CD14-positive monocyte (primary cell): Measurements from ENCODE around the gene CYP19A1. TPM values are rescaled to one million over a fixed set of nuclear protein-coding genes. Genes with fewer than 3 reads are reported as not detected.

Experiments used
- DNase-seq, 3 donors: peaks; one replicate each; pipeline ENCODE4 v3.0.0-alpha.2; 2011 to 2022
- H2AFZ ChIP-seq: 2 replicates; pipeline ENCODE4 v1.6.0; 2012; ENCODE audit warnings: mild to moderate bottlenecking, low read depth, low read length, inconsistent platforms; ENCODE audit not compliant: insufficient read depth, poor library complexity, severe bottlenecking
- H3K27ac ChIP-seq, 2 donors: 1 replicate in 1 of 2; 2 replicates in 1 of 2; pipeline ENCODE4 v1.5.1; 2012 to 2013; ENCODE audit warnings: low read length in 2 of 2, control low read depth in 1 of 2, inconsistent platforms in 1 of 2, low read depth in 1 of 2, mild to moderate bottlenecking in 1 of 2
- H3K27me3 ChIP-seq, 2 donors: one replicate each; pipeline versions ENCODE4 v1.6.0 to v1.6.1; 2011 to 2013; ENCODE audit warnings: low read length in 2 of 2; ENCODE audit not compliant: control insufficient read depth in 2 of 2, insufficient read depth in 2 of 2
- H3K36me3 ChIP-seq, 2 donors: replicated peaks in 1 of 2; 1 replicate in 1 of 2; 2 replicates in 1 of 2; pipeline versions ENCODE4 v1.5.1 to v1.6.1; 2012 to 2013; ENCODE audit warnings: low read length in 2 of 2, control low read depth in 1 of 2, inconsistent platforms in 1 of 2, mild to moderate bottlenecking in 1 of 2; ENCODE audit not compliant: insufficient read depth in 2 of 2, control insufficient read depth in 1 of 2
- H3K4me1 ChIP-seq, 2 donors: 1 replicate in 1 of 2; 2 replicates in 1 of 2; pipeline versions ENCODE4 v1.5.1 to v1.6.1; 2012 to 2013; ENCODE audit warnings: low read length in 2 of 2, control low read depth in 1 of 2, inconsistent platforms in 1 of 2, mild to moderate bottlenecking in 1 of 2, moderate library complexity in 1 of 2; ENCODE audit not compliant: insufficient read depth in 2 of 2, control insufficient read depth in 1 of 2
- H3K4me2 ChIP-seq: replicated peaks from 2 replicates; pipeline ENCODE3; 2012; ENCODE audit warnings: low read length, moderate library complexity, mild to moderate bottlenecking; ENCODE audit not compliant: poor library complexity, severe bottlenecking; ENCODE audit errors: extremely low read depth
- H3K4me3 ChIP-seq, 3 experiments: fragments of 200-600 bp in 1 of 3; sonication (generic) in 1 of 3; replicated peaks in 1 of 3; 1 replicate in 2 of 3; 2 replicates in 1 of 3; pipeline ENCODE4 v1.5.1; 2011 to 2013; ENCODE audit warnings: low read length in 3 of 3, mild to moderate bottlenecking in 3 of 3, control low read depth in 2 of 3, low read depth in 2 of 3, inconsistent platforms in 1 of 3, moderate library complexity in 1 of 3
- H3K79me2 ChIP-seq: 2 replicates; pipeline ENCODE4 v1.6.0; 2012; ENCODE audit warnings: mild to moderate bottlenecking, control low read depth, inconsistent platforms, low read length, moderate library complexity; ENCODE audit not compliant: insufficient read depth
- H3K9ac ChIP-seq: 2 replicates; pipeline ENCODE4 v1.6.0; 2017; ENCODE audit warnings: low read length, mild to moderate bottlenecking; ENCODE audit not compliant: insufficient read depth, poor library complexity, severe bottlenecking
- H3K9me3 ChIP-seq, 2 donors: replicated peaks in 1 of 2; 1 replicate in 1 of 2; 2 replicates in 1 of 2; pipeline versions ENCODE4 v1.5.1 to v1.6.1; 2012 to 2013; ENCODE audit warnings: low read length in 2 of 2, control low read depth in 1 of 2; ENCODE audit not compliant: control insufficient read depth in 1 of 2, insufficient read depth in 1 of 2
- H4K20me1 ChIP-seq: 2 replicates; pipeline ENCODE4 v1.6.0; 2012; ENCODE audit warnings: mild to moderate bottlenecking, low read length, control low read depth, moderate library complexity; ENCODE audit not compliant: insufficient read depth
- H3K27ac Mint-ChIP-seq, 7 donors: one replicate each; pipeline ENCODE4 v1.8.0; 2020; ENCODE audit warnings: mild to moderate bottlenecking in 7 of 7, mixed read lengths in 7 of 7, moderate library complexity in 6 of 7, inconsistent platforms in 2 of 7
- H3K27me3 Mint-ChIP-seq, 3 donors: one replicate each; pipeline ENCODE4 v1.8.0; 2021 to 2022; ENCODE audit warnings: low read depth in 3 of 3, mild to moderate bottlenecking in 3 of 3, mixed read lengths in 3 of 3, moderate library complexity in 3 of 3, inconsistent platforms in 1 of 3
- H3K36me3 Mint-ChIP-seq, 2 donors: one replicate each; pipeline ENCODE4 v1.8.0; 2020; ENCODE audit warnings: mixed read lengths in 2 of 2, inconsistent platforms in 1 of 2, mild to moderate bottlenecking in 1 of 2
- H3K4me1 Mint-ChIP-seq: one replicate; pipeline ENCODE4 v1.8.0; 2020; ENCODE audit warnings: mild to moderate bottlenecking, mixed read lengths
- H3K4me3 Mint-ChIP-seq, 2 donors: one replicate each; pipeline ENCODE4 v1.8.0; 2020; ENCODE audit warnings: mild to moderate bottlenecking in 2 of 2, mixed read lengths in 2 of 2, moderate library complexity in 1 of 2
- H3K9me3 Mint-ChIP-seq, 7 donors: one replicate each; pipeline ENCODE4 v1.8.0; 2020 to 2022; ENCODE audit warnings: mixed read lengths in 7 of 7, mild to moderate bottlenecking in 6 of 7, moderate library complexity in 6 of 7, inconsistent platforms in 2 of 7
- WGBS: methylation state at CpG from one replicate; pipeline ENCODE4 v1.1.5; 2013; ENCODE audit warnings: missing lambda C conversion rate; ENCODE audit not compliant: insufficient coverage; 5-methylcytosine and 5-hydroxymethylcytosine counted together
- intact Hi-C, 2 donors: fragments of 100-400 bp; cut with micrococcal nuclease; formaldehyde crosslinking; loops; one replicate each; pipeline versions ENCODE4 v1.15.0 to v1.15.1; 2023
- polyA plus RNA-seq, 3 donors: library from polyadenylated mRNA; depleted of rRNA in 1 of 3; unstranded in 2 of 3; stranded (reverse) in 1 of 3; fragments of 300-500 nt in 2 of 3; fragments of >200 nt in 1 of 3; fragmentation: Illumina TruSeq in 2 of 3; gene quantifications; 1 replicate in 2 of 3; 2 replicates in 1 of 3; pipeline ENCODE4 v1.2.3, GENCODE V29; 2012 to 2021
- TF ChIP-seq, protein P1 (sequence below): fragments of 200-600 bp; IDR thresholded peaks from one replicate; pipeline ENCODE4 v1.8.0; 2022; ENCODE audit warnings: antibody characterized with exemption, mild to moderate bottlenecking

CYP19A1 gene
- polyA plus RNA-seq, 3 donors = not detected

DNA sequence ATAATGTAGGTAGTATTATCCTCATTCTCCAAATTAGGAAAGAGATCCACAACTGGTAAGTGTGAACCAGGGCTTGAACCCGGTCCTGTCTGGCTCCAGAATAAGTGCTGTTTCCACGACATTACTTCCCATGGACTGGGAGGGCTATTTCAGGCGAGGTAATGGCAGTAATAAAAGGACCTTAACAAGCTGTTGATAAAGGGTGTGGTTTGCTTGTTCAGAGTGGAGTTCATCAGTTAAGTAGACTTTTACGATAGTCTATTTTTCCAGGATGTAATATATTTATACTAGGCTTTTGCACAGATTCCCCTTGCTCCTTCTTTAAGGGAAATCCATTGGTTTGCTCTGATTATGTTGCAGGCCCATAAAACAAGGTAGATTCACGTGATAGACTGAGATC, 155.3 kb downstream of the CYP19A1 start:
- Histone ChIP-seq H3K4me1 (peaks cover 48 to 59% of the 10 kb centered on the region in 2 donors), H3K4me2 (no peak overlapping the region), H2AFZ (no peak overlapping the region), H3K4me3 (no peak overlapping the region), H3K36me3 (no peaks in the 10 kb centered on the region), H3K27me3 (no peaks in the 10 kb centered on the region), H4K20me1 (no peaks in the 10 kb centered on the region), H3K9ac (no peak overlapping the region), H3K9me3 (no peaks in the 10 kb centered on the region), H3K79me2 (no peaks in the 10 kb centered on the region), H3K27ac (no peak overlapping the region)
- H3K4me1 Mint-ChIP-seq = peaks cover 57% of the 10 kb centered on the region
- H3K36me3 Mint-ChIP-seq = no peaks in the 10 kb centered on the region
- H3K27me3 Mint-ChIP-seq = no peaks in the 10 kb centered on the region
- H3K4me3 Mint-ChIP-seq = no peak overlapping the region
- TF ChIP-seq, protein P1, sequence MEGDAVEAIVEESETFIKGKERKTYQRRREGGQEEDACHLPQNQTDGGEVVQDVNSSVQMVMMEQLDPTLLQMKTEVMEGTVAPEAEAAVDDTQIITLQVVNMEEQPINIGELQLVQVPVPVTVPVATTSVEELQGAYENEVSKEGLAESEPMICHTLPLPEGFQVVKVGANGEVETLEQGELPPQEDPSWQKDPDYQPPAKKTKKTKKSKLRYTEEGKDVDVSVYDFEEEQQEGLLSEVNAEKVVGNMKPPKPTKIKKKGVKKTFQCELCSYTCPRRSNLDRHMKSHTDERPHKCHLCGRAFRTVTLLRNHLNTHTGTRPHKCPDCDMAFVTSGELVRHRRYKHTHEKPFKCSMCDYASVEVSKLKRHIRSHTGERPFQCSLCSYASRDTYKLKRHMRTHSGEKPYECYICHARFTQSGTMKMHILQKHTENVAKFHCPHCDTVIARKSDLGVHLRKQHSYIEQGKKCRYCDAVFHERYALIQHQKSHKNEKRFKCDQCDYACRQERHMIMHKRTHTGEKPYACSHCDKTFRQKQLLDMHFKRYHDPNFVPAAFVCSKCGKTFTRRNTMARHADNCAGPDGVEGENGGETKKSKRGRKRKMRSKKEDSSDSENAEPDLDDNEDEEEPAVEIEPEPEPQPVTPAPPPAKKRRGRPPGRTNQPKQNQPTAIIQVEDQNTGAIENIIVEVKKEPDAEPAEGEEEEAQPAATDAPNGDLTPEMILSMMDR = no peak
- no peak overlapping the region for H3K27ac Mint-ChIP-seq
- no peaks in the 10 kb centered on the region for H3K9me3 Mint-ChIP-seq
- intact Hi-C loops = no loop called here
- DNase-seq = no peak
- WGBS = 80% methylated on average over 2 of the region's 5 CpGs

GRCh38 chr15:51181905-51182304, 156.5 kb downstream of the CYP19A1 start:
- H3K79me2 ChIP-seq = no peaks in the 10 kb centered on the region
- H3K4me3 Mint-ChIP-seq = no peak overlapping the region
- H3K4me2 ChIP-seq = no peak overlapping the region
- no peak overlapping the region for H3K4me3 ChIP-seq
- peaks cover 0 to 1% (median 0%) of the 10 kb centered on the region in 7 donors for H3K9me3 Mint-ChIP-seq
- H3K27ac Mint-ChIP-seq = no peak overlapping the region
- no peak for DNase-seq
- no peaks in the 10 kb centered on the region for H4K20me1 ChIP-seq
- H3K27ac ChIP-seq = no peak overlapping the region
- no peaks in the 10 kb centered on the region for H3K27me3 Mint-ChIP-seq
- intact Hi-C loops = no loop called here
- H3K36me3 ChIP-seq = no peaks in the 10 kb centered on the region
- H3K27me3 ChIP-seq = no peaks in the 10 kb centered on the region
- no peak overlapping the region for H3K9ac ChIP-seq
- WGBS = no CpG with 5 or more reads among the region's 1 CpG
- H3K4me1 ChIP-seq = peaks cover 36 to 47% of the 10 kb centered on the region in 2 donors
- H3K9me3 ChIP-seq = no peaks in the 10 kb centered on the region
- peaks cover 46% of the 10 kb centered on the region for H3K4me1 Mint-ChIP-seq
- no peaks in the 10 kb centered on the region for H3K36me3 Mint-ChIP-seq
- H2AFZ ChIP-seq = no peak overlapping the region
- TF ChIP-seq, protein P1 = no peak
